GM20000 (cell line): ENCODE results near the gene PRPF8.
"Not testable (repeated sequence)": the region's sequence is repeated elsewhere in the genome, so short reads cannot be mapped to it uniquely, and the experiment has no call there.

Experiments
- DNase-seq: peaks from one replicate; pipeline ENCODE4 v3.0.0; 2012; ENCODE audit warnings: low spot score
- TF ChIP-seq, protein P1 (sequence below): IDR thresholded peaks from 2 replicates; pipeline ENCODE4 v1.5.1; 2012; ENCODE audit warnings: mild to moderate bottlenecking, control low read depth; ENCODE audit errors: extremely low read depth, missing control alignments

The PRPF8 gene

GRCh38 chr17:1727876-1728630 lies 43.4 kb upstream of the PRPF8 start:
- TF ChIP-seq, protein P1, sequence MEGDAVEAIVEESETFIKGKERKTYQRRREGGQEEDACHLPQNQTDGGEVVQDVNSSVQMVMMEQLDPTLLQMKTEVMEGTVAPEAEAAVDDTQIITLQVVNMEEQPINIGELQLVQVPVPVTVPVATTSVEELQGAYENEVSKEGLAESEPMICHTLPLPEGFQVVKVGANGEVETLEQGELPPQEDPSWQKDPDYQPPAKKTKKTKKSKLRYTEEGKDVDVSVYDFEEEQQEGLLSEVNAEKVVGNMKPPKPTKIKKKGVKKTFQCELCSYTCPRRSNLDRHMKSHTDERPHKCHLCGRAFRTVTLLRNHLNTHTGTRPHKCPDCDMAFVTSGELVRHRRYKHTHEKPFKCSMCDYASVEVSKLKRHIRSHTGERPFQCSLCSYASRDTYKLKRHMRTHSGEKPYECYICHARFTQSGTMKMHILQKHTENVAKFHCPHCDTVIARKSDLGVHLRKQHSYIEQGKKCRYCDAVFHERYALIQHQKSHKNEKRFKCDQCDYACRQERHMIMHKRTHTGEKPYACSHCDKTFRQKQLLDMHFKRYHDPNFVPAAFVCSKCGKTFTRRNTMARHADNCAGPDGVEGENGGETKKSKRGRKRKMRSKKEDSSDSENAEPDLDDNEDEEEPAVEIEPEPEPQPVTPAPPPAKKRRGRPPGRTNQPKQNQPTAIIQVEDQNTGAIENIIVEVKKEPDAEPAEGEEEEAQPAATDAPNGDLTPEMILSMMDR, result no peak
- DNase-seq, result no peak

DNA sequence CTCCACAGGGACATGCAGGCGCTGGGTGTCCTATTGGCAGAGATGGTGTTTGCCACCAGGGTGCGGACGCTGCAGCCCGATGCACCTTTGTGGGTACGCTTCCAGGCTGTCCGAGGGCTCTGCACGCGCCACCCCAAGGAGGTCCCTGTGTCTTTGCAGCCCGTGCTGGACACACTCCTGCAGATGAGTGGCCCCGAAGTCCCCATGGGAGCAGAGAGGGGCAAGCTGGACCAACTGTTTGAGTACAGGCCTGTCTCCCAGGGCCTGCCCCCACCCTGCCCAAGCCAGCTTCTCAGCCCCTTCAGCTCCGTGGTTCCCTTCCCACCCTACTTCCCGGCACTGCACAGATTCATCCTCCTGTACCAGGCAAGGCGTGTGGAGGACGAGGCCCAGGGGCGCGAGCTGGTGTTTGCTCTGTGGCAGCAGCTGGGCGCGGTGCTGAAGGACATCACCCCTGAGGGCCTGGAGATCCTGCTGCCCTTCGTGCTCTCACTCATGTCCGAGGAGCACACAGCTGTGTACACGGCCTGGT lies 42.7 kb upstream of the PRPF8 start:
- TF ChIP-seq, protein P1, result no peak
- DNase-seq, result no peak

DNA sequence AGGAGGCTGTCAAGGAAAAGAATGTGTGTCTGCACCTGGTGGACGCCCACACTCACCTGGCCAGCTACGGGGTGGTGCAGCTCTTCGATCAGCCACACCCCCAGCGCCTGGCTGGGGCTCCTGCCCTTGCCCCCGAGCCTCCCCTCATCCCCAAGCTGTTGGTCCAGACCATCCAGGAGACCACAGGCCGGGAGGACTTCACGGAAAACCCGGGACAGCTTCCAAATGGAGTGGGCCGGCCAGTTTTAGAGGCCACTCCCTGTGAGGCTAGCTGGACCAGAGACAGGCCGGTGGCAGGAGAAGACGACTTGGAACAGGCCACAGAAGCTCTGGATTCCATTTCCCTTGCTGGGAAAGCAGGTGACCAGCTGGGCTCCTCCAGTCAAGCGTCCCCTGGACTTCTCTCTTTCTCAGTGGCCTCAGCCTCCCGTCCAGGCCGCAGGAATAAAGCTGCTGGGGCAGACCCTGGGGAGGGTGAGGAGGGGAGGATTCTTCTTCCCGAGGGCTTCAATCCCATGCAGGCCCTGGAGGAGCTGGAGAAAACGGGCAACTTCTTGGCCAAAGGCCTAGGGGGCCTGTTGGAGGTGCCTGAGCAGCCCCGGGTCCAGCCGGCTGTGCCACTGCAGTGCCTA lies 42.1 kb upstream of the PRPF8 start:
- no peak for DNase-seq
- TF ChIP-seq, protein P1, result no peak

- TF ChIP-seq, protein P1, result no peak
- DNase-seq, result no peak
These were observed 41.2 kb upstream of the PRPF8 start for GRCh38 chr17:1725642-1726511.

GRCh38 chr17:1724869-1725641 lies 40.4 kb upstream of the PRPF8 start:
- TF ChIP-seq, protein P1, result no peak
- DNase-seq, result no peak

GRCh38 chr17:1724351-1724868 lies 39.7 kb upstream of the PRPF8 start, which contains the start of gene WDR81:
TSS of gene WDR81 (plus strand) at chr17:1724704. CDS start at chr17:1724960, 256 bp downstream.
- DNase-seq, result peak; percentile 97
- TF ChIP-seq, protein P1, result no peak

DNA sequence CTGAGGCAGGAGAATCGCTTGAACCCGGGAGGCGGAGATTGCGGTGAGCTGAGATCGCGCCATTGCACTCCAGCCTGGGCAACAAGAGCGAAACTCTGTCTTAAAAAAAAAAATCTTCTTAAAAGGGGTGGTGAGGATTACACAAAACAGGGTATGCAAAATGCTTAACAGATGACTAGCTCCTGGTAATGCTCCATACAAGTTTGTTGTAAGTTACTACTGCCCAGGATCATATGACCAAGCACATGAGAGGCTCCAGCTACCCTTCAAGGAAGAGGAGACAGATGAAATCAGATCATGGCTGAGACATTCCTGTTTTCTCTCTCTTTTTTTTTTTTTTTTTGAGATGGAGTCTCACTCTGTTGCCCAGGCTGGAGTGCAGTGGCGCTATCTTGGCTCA lies 37.4 kb upstream of the PRPF8 start:
- not testable (repeated sequence) for DNase-seq
